OCI-LY3 (cell line): ENCODE measurements around the gene CALHM4.

Experiments
- CTCF ChIP-seq: fragments of 200-600, 300-600 bp; sonication (generic); IDR thresholded peaks from 2 replicates; pipeline ENCODE4 v1.5.1; 2014; ENCODE audit warnings: antibody characterized with exemption, low read length, low read depth
- EZH2phosphoT487 ChIP-seq: fragments of 200-600 bp; shearing (Covaris generic); IDR thresholded peaks from 2 replicates; pipeline ENCODE4 v1.6.1; 2018; ENCODE audit warnings: antibody characterized with exemption, mixed run types, low read depth

- TF ChIP-seq CTCF, result peak; percentile 27
- TF ChIP-seq EZH2phosphoT487, result no peak
These were observed 42.0 kb upstream of the CALHM4 start, which contains the start of gene CALHM5 for GRCh38 chr6:116511424-116512110.
